Osteoblast (primary cell): Measurements from ENCODE around the gene SAG. TPM values are rescaled to one million over a fixed set of nuclear protein-coding genes. Genes with fewer than 3 reads are reported as not detected.
"Not testable (repeated sequence)": the region's sequence is repeated elsewhere in the genome, so short reads cannot be mapped to it uniquely, and the experiment has no call there.

Experiments used
- DNase-seq: peaks from one replicate; pipeline ENCODE4 v3.0.0; 2011; ENCODE audit warnings: low spot score, mixed read lengths; ENCODE audit not compliant: insufficient read length; ENCODE audit errors: missing footprints
- H2AFZ ChIP-seq: 2 replicates; pipeline ENCODE4 v1.6.0; 2011; ENCODE audit warnings: mild to moderate bottlenecking, low read length
- H3K27ac ChIP-seq: 2 replicates; pipeline ENCODE4 v1.5.1; 2011; ENCODE audit warnings: mild to moderate bottlenecking, low read depth, low read length, moderate library complexity
- H3K27me3 ChIP-seq: 2 replicates; pipeline ENCODE4 v1.6.0; 2012; ENCODE audit warnings: mild to moderate bottlenecking, control low read depth, inconsistent platforms, low read length, moderate library complexity; ENCODE audit not compliant: insufficient read depth
- H3K36me3 ChIP-seq: 2 replicates; pipeline ENCODE4 v1.5.1; 2011; ENCODE audit warnings: mild to moderate bottlenecking, low read length, control low read depth, moderate library complexity; ENCODE audit not compliant: insufficient read depth
- H3K4me1 ChIP-seq: 2 replicates; pipeline ENCODE4 v1.5.1; 2011; ENCODE audit warnings: mild to moderate bottlenecking, low read length, control low read depth, moderate library complexity; ENCODE audit not compliant: insufficient read depth
- H3K4me2 ChIP-seq: 2 replicates; pipeline ENCODE4 v1.6.0; 2011; ENCODE audit warnings: mild to moderate bottlenecking, low read length; ENCODE audit not compliant: insufficient read depth
- H3K4me3 ChIP-seq: fragments of 200-600 bp; sonication (generic); 3 replicates; pipeline ENCODE4 v1.5.1; 2012; ENCODE audit warnings: mild to moderate bottlenecking, low read length, inconsistent platforms; ENCODE audit not compliant: insufficient read depth
- H3K79me2 ChIP-seq: 2 replicates; pipeline ENCODE4 v1.6.0; 2012; ENCODE audit warnings: mild to moderate bottlenecking, low read length, control low read depth, inconsistent platforms; ENCODE audit not compliant: insufficient read depth
- H3K9me3 ChIP-seq: 2 replicates; pipeline ENCODE4 v1.5.1; 2011; ENCODE audit warnings: low read depth, low read length, control low read depth
- H4K20me1 ChIP-seq: 2 replicates; pipeline ENCODE4 v1.6.0; 2012; ENCODE audit warnings: mild to moderate bottlenecking, low read length, control low read depth; ENCODE audit not compliant: insufficient read depth
- total RNA-seq: library from RNA; depleted of rRNA; stranded (reverse); fragments of >200 nt; gene quantifications from 2 replicates; pipeline ENCODE4 v1.2.3, GENCODE V29; 2012
- TF ChIP-seq, protein P1 (sequence below): IDR thresholded peaks from 2 replicates; pipeline ENCODE4 v1.5.1; 2011; ENCODE audit warnings: mild to moderate bottlenecking, low read depth, low read length, moderate library complexity; ENCODE audit errors: extremely low read depth

SAG gene
- total RNA-seq, 1 donor, result not detected

DNA sequence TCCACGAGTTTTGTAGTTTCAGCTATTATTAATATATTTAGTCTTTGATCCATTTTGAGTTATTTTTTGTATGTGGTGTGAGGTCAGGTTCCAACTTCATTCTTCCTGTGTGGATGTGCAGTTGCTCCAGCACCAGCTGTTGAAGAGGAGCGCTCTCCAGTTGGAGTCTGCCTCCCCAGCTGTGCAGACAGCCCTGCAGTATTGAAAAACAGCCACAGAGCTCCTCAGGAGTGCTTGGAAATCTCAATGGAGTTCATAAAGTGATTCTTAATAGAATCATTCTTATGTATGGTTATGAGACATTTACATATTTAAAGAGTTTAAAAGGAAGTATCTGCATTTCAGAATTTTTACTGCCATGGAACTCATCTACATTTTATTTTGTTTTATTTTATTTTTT lies 64.0 kb downstream of the SAG start:
- Histone ChIP-seq H2AFZ (no peak overlapping the region), H4K20me1 (no peaks in the 10 kb centered on the region), H3K27ac (no peak overlapping the region), H3K27me3 (no peaks in the 10 kb centered on the region), H3K4me3 (no peak overlapping the region), H3K36me3 (peaks cover 3% of the 10 kb centered on the region), H3K4me2 (no peak overlapping the region), H3K79me2 (no peaks in the 10 kb centered on the region), H3K4me1 (no peaks in the 10 kb centered on the region), H3K9me3 (no peaks in the 10 kb centered on the region)
- no peak for DNase-seq
- TF ChIP-seq, protein P1, sequence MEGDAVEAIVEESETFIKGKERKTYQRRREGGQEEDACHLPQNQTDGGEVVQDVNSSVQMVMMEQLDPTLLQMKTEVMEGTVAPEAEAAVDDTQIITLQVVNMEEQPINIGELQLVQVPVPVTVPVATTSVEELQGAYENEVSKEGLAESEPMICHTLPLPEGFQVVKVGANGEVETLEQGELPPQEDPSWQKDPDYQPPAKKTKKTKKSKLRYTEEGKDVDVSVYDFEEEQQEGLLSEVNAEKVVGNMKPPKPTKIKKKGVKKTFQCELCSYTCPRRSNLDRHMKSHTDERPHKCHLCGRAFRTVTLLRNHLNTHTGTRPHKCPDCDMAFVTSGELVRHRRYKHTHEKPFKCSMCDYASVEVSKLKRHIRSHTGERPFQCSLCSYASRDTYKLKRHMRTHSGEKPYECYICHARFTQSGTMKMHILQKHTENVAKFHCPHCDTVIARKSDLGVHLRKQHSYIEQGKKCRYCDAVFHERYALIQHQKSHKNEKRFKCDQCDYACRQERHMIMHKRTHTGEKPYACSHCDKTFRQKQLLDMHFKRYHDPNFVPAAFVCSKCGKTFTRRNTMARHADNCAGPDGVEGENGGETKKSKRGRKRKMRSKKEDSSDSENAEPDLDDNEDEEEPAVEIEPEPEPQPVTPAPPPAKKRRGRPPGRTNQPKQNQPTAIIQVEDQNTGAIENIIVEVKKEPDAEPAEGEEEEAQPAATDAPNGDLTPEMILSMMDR, result no peak

DNA sequence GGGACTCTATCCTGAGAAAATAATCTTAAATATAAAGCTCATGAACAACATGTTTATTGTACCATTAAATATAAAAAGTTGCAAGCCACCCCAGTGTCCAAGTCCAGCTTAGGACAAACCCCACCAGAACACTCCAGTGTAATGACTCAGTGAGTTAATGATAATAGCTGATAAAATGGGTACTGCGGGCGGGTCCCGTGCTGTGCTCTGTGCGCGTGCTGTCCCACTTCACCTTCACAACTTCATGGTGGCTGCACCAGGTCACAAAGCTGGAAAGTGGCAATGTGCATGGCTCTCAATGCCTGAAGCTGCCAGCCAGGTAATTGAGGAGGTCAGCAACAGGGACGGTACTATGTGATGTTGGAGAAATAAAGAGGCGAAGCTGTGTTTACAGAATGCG lies 65.2 kb downstream of the SAG start:
- TF ChIP-seq, protein P1, result no peak
- no peaks in the 10 kb centered on the region for H3K79me2 ChIP-seq
- H4K20me1 ChIP-seq, result no peaks in the 10 kb centered on the region
- no peaks in the 10 kb centered on the region for H3K4me1 ChIP-seq
- H3K4me3 ChIP-seq, result no peak overlapping the region
- no peak overlapping the region for H3K4me2 ChIP-seq
- H3K36me3 ChIP-seq, result peaks cover 3% of the 10 kb centered on the region
- no peak for DNase-seq
- no peaks in the 10 kb centered on the region for H3K9me3 ChIP-seq
- H3K27me3 ChIP-seq, result no peaks in the 10 kb centered on the region
- no peak overlapping the region for H3K27ac ChIP-seq
- no peak overlapping the region for H2AFZ ChIP-seq

DNA sequence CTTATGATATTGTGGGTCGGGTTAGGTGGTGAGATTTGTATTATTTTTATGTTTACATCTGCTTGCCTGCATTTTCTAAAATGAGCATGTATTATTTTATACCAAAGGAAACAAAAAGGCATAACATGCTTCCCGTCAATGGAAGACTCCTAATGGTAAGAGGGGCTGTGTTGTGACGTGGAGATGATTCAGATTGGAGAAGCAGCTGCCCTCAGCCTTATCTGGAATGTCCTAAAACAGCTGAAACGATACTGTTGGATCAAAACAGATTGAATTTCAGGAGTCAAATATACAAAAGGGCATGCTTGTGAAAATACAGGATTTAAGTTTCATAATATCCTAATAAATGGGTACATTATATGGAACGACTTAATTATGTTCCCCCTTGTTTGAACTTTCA lies 65.7 kb downstream of the SAG start:
- Histone ChIP-seq H4K20me1 (no peaks in the 10 kb centered on the region), H3K4me2 (no peak overlapping the region), H3K79me2 (no peaks in the 10 kb centered on the region), H3K27ac (no peak overlapping the region), H3K36me3 (peaks cover 3% of the 10 kb centered on the region), H3K9me3 (no peaks in the 10 kb centered on the region), H3K4me1 (no peaks in the 10 kb centered on the region), H3K4me3 (no peak overlapping the region), H3K27me3 (no peaks in the 10 kb centered on the region), H2AFZ (no peak overlapping the region)
- TF ChIP-seq, protein P1, result no peak
- DNase-seq, result no peak

DNA sequence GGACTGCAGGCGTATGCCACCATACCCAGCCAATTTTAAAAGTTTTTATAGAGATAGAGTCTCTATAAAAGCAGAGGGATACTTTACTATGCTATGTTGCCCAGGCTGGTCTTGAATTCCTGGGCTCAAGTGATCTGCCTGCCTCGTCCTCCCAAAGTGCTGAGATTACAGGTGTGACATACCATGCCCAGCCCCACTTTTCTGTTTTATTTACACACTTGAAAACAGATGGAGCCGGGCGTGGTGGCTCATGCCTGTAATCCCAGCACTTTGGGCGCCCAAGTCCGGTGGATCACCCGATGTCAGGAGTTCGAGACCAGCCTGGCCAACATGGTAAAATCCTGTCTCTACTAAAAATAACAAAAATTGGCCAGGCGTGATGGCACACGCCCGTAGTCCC lies 67.2 kb downstream of the SAG start:
- H3K79me2 ChIP-seq, H3K9me3 ChIP-seq, H3K36me3 ChIP-seq, H2AFZ ChIP-seq, H4K20me1 ChIP-seq, H3K27me3 ChIP-seq, DNase-seq, H3K4me1 ChIP-seq, H3K4me3 ChIP-seq, H3K27ac ChIP-seq, H3K4me2 ChIP-seq: not testable (repeated sequence)
